Endothelial cell of umbilical vein (primary cell): Measurements from ENCODE around the gene TBC1D30. TPM values are rescaled to one million over a fixed set of nuclear protein-coding genes. Genes with fewer than 3 reads are reported as not detected.

Source experiments
- BruUV-seq: library from RNA; stranded (reverse); fragments of 400-500 nt; replicated peaks from 2 replicates; lab custom pipeline; 2021; lab: Mats Ljungman, UMichigan
- CTCF ChIA-PET: fragments of 300-600, 350-600 bp; sonication (Branson Sonifier 250); formaldehyde crosslinking; loops from one replicate; lab custom pipeline; 2021; ENCODE audit warnings: antibody characterized with exemption, inconsistent platforms; lab: Charles Lee
- POLR2A ChIA-PET: fragments of 300-600, 350-600 bp; sonication (Branson Sonifier 250); formaldehyde crosslinking; loops from one replicate; lab custom pipeline; 2021; ENCODE audit warnings: antibody characterized with exemption, inconsistent platforms; lab: Charles Lee
- DNase-seq: peaks from one replicate; pipeline ENCODE4 v3.0.0-alpha.2; 2011; ENCODE audit warnings: low read depth, low spot score
- FAIRE-seq: peaks from 2 replicates; lab custom pipeline; 2011; peaks lifted over from hg19 to GRCh38; lab: Jason Lieb, UNC
- H2AFZ ChIP-seq: 2 replicates; pipeline ENCODE4 v1.6.0; 2012; ENCODE audit warnings: low read depth, low read length, control low read depth, inconsistent platforms
- H3K27ac ChIP-seq: 2 replicates; pipeline ENCODE4 v1.5.1; 2011; ENCODE audit warnings: low read depth, mild to moderate bottlenecking, control low read depth, low read length, moderate library complexity; ENCODE audit not compliant: insufficient read depth
- H3K27me3 ChIP-seq, 2 experiments: 2 replicates each; pipeline versions ENCODE4 v1.6.0 to v1.6.1; 2011; ENCODE audit warnings: low read length in 2 of 2, mixed read lengths in 1 of 2; ENCODE audit not compliant: control insufficient read depth in 2 of 2, insufficient read depth in 2 of 2
- H3K36me3 ChIP-seq, 2 experiments: 2 replicates in 1 of 2; 3 replicates in 1 of 2; pipeline ENCODE4 v1.5.1; 2011; ENCODE audit warnings: low read length in 2 of 2, mild to moderate bottlenecking in 1 of 2, moderate library complexity in 1 of 2; ENCODE audit not compliant: control insufficient read depth in 2 of 2, insufficient read depth in 2 of 2; ENCODE audit errors: extremely low read depth in 1 of 2
- H3K4me1 ChIP-seq: 3 replicates; pipeline ENCODE4 v1.5.1; 2011; ENCODE audit warnings: mild to moderate bottlenecking, low read length; ENCODE audit not compliant: control insufficient read depth, insufficient read depth; ENCODE audit errors: extremely low read depth
- H3K4me2 ChIP-seq: 2 replicates; pipeline ENCODE4 v1.6.1; 2011; ENCODE audit warnings: low read length, control low read depth, mixed read lengths; ENCODE audit not compliant: insufficient read depth
- H3K4me3 ChIP-seq, 3 experiments: fragments of 200-600 bp in 1 of 3; sonication (generic), shearing (Covaris generic) in 1 of 3; replicated peaks in 1 of 3; 2 replicates each; pipeline ENCODE4 v1.5.1; 2011 to 2016; ENCODE audit warnings: control low read depth in 3 of 3, low read length in 3 of 3, mild to moderate bottlenecking in 2 of 3, inconsistent platforms in 1 of 3, low read depth in 1 of 3, moderate library complexity in 1 of 3; ENCODE audit not compliant: insufficient read depth in 1 of 3
- H3K79me2 ChIP-seq: 2 replicates; pipeline ENCODE4 v1.6.0; 2012; ENCODE audit warnings: low read length, inconsistent platforms; ENCODE audit not compliant: control insufficient read depth, insufficient read depth
- H3K9ac ChIP-seq: replicated peaks from 2 replicates; pipeline ENCODE3; 2011; ENCODE audit warnings: low read length, control low read depth; ENCODE audit not compliant: insufficient read depth; ENCODE audit errors: extremely low read depth
- H3K9me1 ChIP-seq: replicated peaks from 3 replicates; pipeline ENCODE4 v1.6.0; 2011; ENCODE audit warnings: mild to moderate bottlenecking, low read length; ENCODE audit not compliant: control insufficient read depth, insufficient read depth; ENCODE audit errors: extremely low read depth
- H3K9me3 ChIP-seq: replicated peaks from 2 replicates; pipeline ENCODE4 v1.5.1; 2012; ENCODE audit warnings: low read length, inconsistent platforms; ENCODE audit not compliant: control insufficient read depth, insufficient read depth
- H4K20me1 ChIP-seq: replicated peaks from 2 replicates; pipeline ENCODE3; 2011; ENCODE audit warnings: mild to moderate bottlenecking, low read length; ENCODE audit not compliant: control insufficient read depth, insufficient read depth; ENCODE audit errors: extremely low read depth
- CTCF ChIP-seq, 2 donors: IDR thresholded peaks; 1 replicate in 1 of 2; 2 replicates in 1 of 2; pipeline ENCODE4 v1.5.1; 2011; ENCODE audit warnings: low read length in 2 of 2, mild to moderate bottlenecking in 2 of 2, moderate library complexity in 2 of 2, control low read depth in 1 of 2, inconsistent platforms in 1 of 2, low read depth in 1 of 2; ENCODE audit not compliant: insufficient read depth in 1 of 2; ENCODE audit errors: extremely low read depth in 1 of 2
- EZH2 ChIP-seq: IDR thresholded peaks from 2 replicates; pipeline ENCODE4 v1.6.1; 2012; ENCODE audit warnings: borderline replicate concordance, low read depth, mild to moderate bottlenecking, moderate library complexity, low read length, inconsistent platforms; ENCODE audit not compliant: severe bottlenecking
- FOS ChIP-seq: IDR thresholded peaks from 2 replicates; pipeline ENCODE4 v1.6.1; 2011; ENCODE audit warnings: mild to moderate bottlenecking, low read length, moderate library complexity, borderline replicate concordance; ENCODE audit not compliant: insufficient read depth
- GATA2 ChIP-seq: IDR thresholded peaks from 2 replicates; pipeline ENCODE4 v1.7.0; 2011; ENCODE audit warnings: low read depth, mild to moderate bottlenecking, moderate library complexity, mixed read lengths, low read length; ENCODE audit not compliant: insufficient read length, insufficient read depth
- JUN ChIP-seq: IDR thresholded peaks from 2 replicates; pipeline ENCODE4 v1.6.1; 2011; ENCODE audit warnings: borderline replicate concordance, low read depth; ENCODE audit not compliant: insufficient read length, insufficient read depth
- MAX ChIP-seq: IDR thresholded peaks from 2 replicates; pipeline ENCODE4 v1.6.1; 2011; ENCODE audit not compliant: insufficient read depth, insufficient read length
- MYC ChIP-seq: IDR thresholded peaks from one replicate; pipeline ENCODE4 v1.6.1; 2011; ENCODE audit warnings: mild to moderate bottlenecking, low read depth, low read length
- POLR2A ChIP-seq: IDR thresholded peaks from 2 replicates; pipeline ENCODE4 v1.6.1; 2012; ENCODE audit warnings: low read depth, mild to moderate bottlenecking, control low read depth, low read length
- dilution Hi-C: fragments of 300-500 bp; cut with MboI; formaldehyde crosslinking; loops from one replicate; pipeline ENCODE4 v1.15.0; 2019; ENCODE audit warnings: low sequenced_read_pairs; ENCODE audit not compliant: extremely low pct_ligation_motif_present
- intact Hi-C: fragments of 100-400 bp; cut with micrococcal nuclease; formaldehyde crosslinking; loops from one replicate; pipeline ENCODE4 v1.10.0; 2022
- polyA plus RNA-seq, 4 experiments: library from polyadenylated mRNA; depleted of rRNA in 3 of 4; stranded (reverse) in 3 of 4; unstranded in 1 of 4; fragments of >200 nt; gene quantifications; 2 replicates each; pipeline versions ENCODE4 v1.2.1 to v1.2.3, GENCODE V29; 2011 to 2012; ENCODE audit warnings: missing spikeins in 1 of 4
- total RNA-seq: library from RNA; stranded (reverse); gene quantifications from 2 replicates; pipeline ENCODE4 v1.2.3, GENCODE V29; 2021

The TBC1D30 gene
- total and polyA plus RNA-seq, 2 donors (not counting 3 experiments of a cell fraction or from before 2014, with no cell fraction given): 4.4 to 7.6 TPM

- ChIA-PET POLR2A (no interaction called here), CTCF (interaction anchor here (1.9 kb wide), 1 partner anchor 38 kb away, joined by 6 read pairs; no protein-coding TSS in a partner anchor)
- Histone ChIP-seq H3K9ac (no peak overlapping the region), H3K4me2 (no peak overlapping the region), H3K27me3 (no peaks in the 10 kb centered on the region), H3K4me3 (no peak overlapping the region), H3K4me1 (no peaks in the 10 kb centered on the region), H3K36me3 (no peaks in the 10 kb centered on the region), H3K9me3 (no peaks in the 10 kb centered on the region), H3K27ac (no peak overlapping the region), H3K9me1 (no peaks in the 10 kb centered on the region), H2AFZ (no peak overlapping the region), H4K20me1 (no peaks in the 10 kb centered on the region), H3K79me2 (no peaks in the 10 kb centered on the region)
- TF ChIP-seq POLR2A (no peak), JUN (no peak), GATA2 (no peak), FOS (no peak), EZH2 (no peak), MYC (no peak), MAX (no peak), CTCF (IDR thresholded peaks at IDR 0.05; ENCODE audit: extremely low read depth in 1 of 2, insufficient read depth in 1 of 2, low read depth in 1 of 2, low read length in 2 of 2) (no peak)
- no peak for FAIRE-seq
- intact Hi-C loops: no loop called here
- DNase-seq: no peak
- BruUV-seq: no TSS peak
- dilution Hi-C loops: no loop called here
These were observed 15.7 kb downstream of the TBC1D30 start for GRCh38 chr12:64840119-64840518.
